ENCODE data around the gene CARS1. TPM values are rescaled to one million over a fixed set of nuclear protein-coding genes. Genes with fewer than 3 reads are reported as not detected.

CARS1 gene
- total and polyA plus RNA-seq, 2 of the 8 experiments (the other 6 are each of a cell fraction or from before 2014, with no cell fraction given), result 44.1 to 100 TPM

DNA sequence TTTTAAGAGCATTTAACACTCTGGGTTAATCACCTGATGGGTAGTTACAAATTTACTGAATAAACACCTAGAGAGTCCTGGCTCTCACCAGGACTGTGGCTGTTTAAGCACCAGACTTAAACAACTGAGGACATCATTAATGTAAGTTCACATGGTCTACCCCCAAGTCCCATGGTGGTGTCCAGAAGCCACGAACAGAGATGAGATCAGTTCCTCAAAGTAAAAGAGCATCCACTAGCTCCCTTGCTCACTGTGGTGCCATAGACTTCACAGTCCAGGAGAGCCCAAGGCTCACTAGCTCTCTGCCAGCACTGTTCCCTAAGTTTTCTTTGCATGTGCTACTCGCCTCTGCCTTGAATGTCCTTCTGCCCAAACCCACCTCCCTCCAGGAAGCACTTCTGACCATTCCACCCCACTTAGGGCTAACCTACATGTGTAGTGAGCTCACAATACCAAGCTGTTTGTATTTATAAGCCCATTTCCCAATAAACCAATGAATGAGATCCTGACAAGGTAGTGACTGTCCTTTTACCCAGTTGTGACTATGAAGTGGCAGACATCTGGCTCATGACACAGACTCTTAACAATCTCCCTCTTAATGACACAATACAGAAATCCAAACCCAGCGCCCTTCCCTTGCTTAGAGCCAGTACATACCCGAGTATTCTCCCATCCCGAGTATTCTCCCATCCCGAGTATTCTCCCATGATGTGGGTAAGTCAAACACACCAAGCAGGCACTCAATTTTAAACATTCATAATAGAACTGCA, 80.7 kb downstream of the CARS1 start:
- no peak overlapping the region for H2BK120ac ChIP-seq (replicated peaks; ENCODE audit: low read depth, low read length)
- no peaks in the 10 kb centered on the region for H3K9me3 ChIP-seq (ENCODE audit: insufficient read depth in 2 of 2, low read depth in 1 of 2, low read length in 1 of 2)
- no peak overlapping the region for H2BK20ac ChIP-seq (ENCODE audit: low read length)
- H3K56ac ChIP-seq (replicated peaks; ENCODE audit: insufficient read length, low read depth, low read length), result no peak overlapping the region
- no peak overlapping the region for H3K23ac ChIP-seq (ENCODE audit: insufficient read length)
- no peak overlapping the region for H3K18ac ChIP-seq (ENCODE audit: extremely low read depth, low read length)
- no peak overlapping the region for H3K4ac ChIP-seq (replicated peaks; ENCODE audit: insufficient read length, low read depth, low read length)
- H2AFZ ChIP-seq (ENCODE audit: low read length), result no peak overlapping the region
- WGBS, 2 experiments (ENCODE audit: extremely low coverage in 1 of 2, insufficient coverage in 1 of 2, insufficient read length in 1 of 2, insufficient replicate concordance in 2 of 2, low coverage in 1 of 2, low lambda C conversion rate in 2 of 2, missing lambda C conversion rate in 1 of 2), result 83% methylated on average over 6 of the region's 6 CpGs; no CpG with 5 or more reads in 1 of the 2 experiments
- no peak overlapping the region for H2BK15ac ChIP-seq (ENCODE audit: low read length)
- no peak overlapping the region for H2AK5ac ChIP-seq (ENCODE audit: low read depth, low read length)
- H4K91ac ChIP-seq (replicated peaks; ENCODE audit: insufficient read length, low read length), result no peak overlapping the region
- FAIRE-seq (no peak), DNase-seq (ENCODE audit: low read depth in 1 of 2, low spot score in 2 of 2) (no peak)
- H3K79me1 ChIP-seq (ENCODE audit: low read depth, low read length), result peaks cover 6% of the 10 kb centered on the region
- no peak overlapping the region for H3K9ac ChIP-seq (replicated peaks in 1 of 4; ENCODE audit: extremely low read depth in 1 of 4, low read depth in 3 of 4, low read length in 3 of 4)
- H3K27me3 ChIP-seq (replicated peaks in 1 of 4; ENCODE audit: control insufficient read depth in 3 of 4, extremely low read depth in 1 of 4, insufficient read depth in 3 of 4, low read length in 3 of 4), result no peaks in the 10 kb centered on the region
- no peak overlapping the region for H4K5ac ChIP-seq (ENCODE audit: insufficient read length, low read depth, low read length)
- no peak overlapping the region for H3K14ac ChIP-seq (ENCODE audit: insufficient read length)
- ChIA-PET POLR2A (ENCODE audit: partially characterized antibody) (interaction anchor here (0.6 to 1.5 kb wide), 4 partner anchors 16 to 115 kb away, joined by 3 read pairs; partner anchors contain the start of gene NAP1L4), CTCF (ENCODE audit: partially characterized antibody) (interaction anchor here (0.7 to 2.9 kb wide), 18 partner anchors 9 to 159 kb away, joined by 3 to 18 read pairs (median 7); partner anchors contain the start of genes NAP1L4 and PHLDA2)
- no peak overlapping the region for H3K4me3 ChIP-seq (ENCODE audit: extremely low read depth in 1 of 4, insufficient read depth in 2 of 4, low read depth in 3 of 4, low read length in 4 of 4)
- H3K4me1 ChIP-seq (replicated peaks in 1 of 4; ENCODE audit: control insufficient read depth in 3 of 4, insufficient read depth in 4 of 4, low read length in 3 of 4), result no peaks in the 10 kb centered on the region
- peaks cover 6 to 26% of the 10 kb centered on the region in 2 experiments for H4K20me1 ChIP-seq (replicated peaks in 1 of 2; ENCODE audit: control insufficient read depth in 1 of 2, insufficient read depth in 2 of 2, low read length in 2 of 2)
- peaks cover 4 to 81% of the 10 kb centered on the region in 2 experiments for H3K79me2 ChIP-seq (ENCODE audit: control insufficient read depth in 1 of 2, insufficient read depth in 2 of 2, low read length in 2 of 2)
- H3K4me2 ChIP-seq (ENCODE audit: insufficient read depth in 1 of 2, low read depth in 2 of 2, low read length in 2 of 2), result no peak overlapping the region
- no peak overlapping the region for H2BK5ac ChIP-seq (ENCODE audit: low read depth, low read length)
- no peak overlapping the region for H3K27ac ChIP-seq (ENCODE audit: low read depth, low read length)
- TF ChIP-seq KDM4A (IDR thresholded peaks at IDR 0.05; ENCODE audit: low read depth, low read length, severe bottlenecking), result no peak
- peaks cover 41 to 78% (median 61%) of the 10 kb centered on the region in 4 experiments for H3K36me3 ChIP-seq (ENCODE audit: control insufficient read depth in 2 of 4, insufficient read depth in 4 of 4, low read length in 3 of 4)
- no peaks in the 10 kb centered on the region for H3K23me2 ChIP-seq (ENCODE audit: low read depth, low read length)
- no peak overlapping the region for H2BK12ac ChIP-seq (ENCODE audit: low read depth, low read length)
- H4K8ac ChIP-seq (ENCODE audit: extremely low read depth, insufficient read depth, low read length), result no peak overlapping the region
